GM12878 (cell line): ENCODE measurements around the gene TRIP6. TPM values are rescaled to one million over a fixed set of nuclear protein-coding genes. Genes with fewer than 3 reads are reported as not detected.

Experiments used
- EED ChIP-seq: sonication (generic); IDR thresholded peaks from 2 replicates; pipeline ENCODE4 v1.6.1; 2016; ENCODE audit warnings: antibody characterized with exemption, low read depth
- ESRRA ChIP-seq: IDR thresholded peaks from 2 replicates; pipeline ENCODE4 v1.6.1; 2012; ENCODE audit warnings: mild to moderate bottlenecking, low read length, improper control_type of control experiment
- ETV6 ChIP-seq, 2 experiments: fragments of 450-650 bp in 1 of 2; IDR thresholded peaks in 1 of 2; conservative IDR thresholded peaks in 1 of 2; 2 replicates each; pipeline ENCODE4 v1.6.1; 2014; ENCODE audit warnings: antibody characterized with exemption in 1 of 2, borderline replicate concordance in 1 of 2, low read depth in 1 of 2, mild to moderate bottlenecking in 1 of 2, moderate library complexity in 1 of 2
- FOXK2 ChIP-seq: fragments of 450-650 bp; IDR thresholded peaks from 2 replicates; pipeline ENCODE4 v1.6.1; 2017; ENCODE audit warnings: mild to moderate bottlenecking, moderate library complexity
- MYB ChIP-seq: fragments of 150-350 bp; IDR thresholded peaks from 2 replicates; pipeline ENCODE4 v1.6.1; 2014; ENCODE audit warnings: mild to moderate bottlenecking, low read depth, low read length, borderline replicate concordance
- MYC ChIP-seq: IDR thresholded peaks from 2 replicates; pipeline ENCODE4 v1.6.1; 2011; ENCODE audit warnings: mild to moderate bottlenecking, low read length, moderate library complexity, inconsistent platforms; ENCODE audit not compliant: insufficient read depth, insufficient replicate concordance, insufficient read length, severe bottlenecking
- polyA plus RNA-seq, 11 experiments: library from polyadenylated mRNA; depleted of rRNA in 4 of 11; unstranded in 6 of 11; stranded (reverse) in 5 of 11; fragments of >200 nt; fragmentation: Nextera tagmentation in 4 of 11; fragmentation: Illumina TruSeq in 1 of 11; extraction: Ambion mirVana in 4 of 11; extraction: Trizol in 1 of 11; gene quantifications; 1 replicate in 1 of 11; 2 replicates in 10 of 11; pipeline versions ENCODE4 v1.2.1 to v1.2.3, GENCODE V29; 2011 to 2016; ENCODE audit warnings: inconsistent platforms in 2 of 11, missing spikeins in 2 of 11, low read depth in 1 of 11
- total RNA-seq, 4 experiments: library from RNA; depleted of rRNA in 3 of 4; stranded (reverse); fragments of >200 nt in 3 of 4; fragmentation: Illumina TruSeq in 1 of 4; extraction: Trizol in 1 of 4; gene quantifications; 2 replicates each; pipeline versions ENCODE4 v1.2.1 to v1.2.3, GENCODE V29; 2013 to 2021
- TF ChIP-seq, protein P1 (sequence below): fragments of 450-650 bp; IDR thresholded peaks from 2 replicates; pipeline ENCODE4 v1.6.1; 2016; ENCODE audit warnings: mild to moderate bottlenecking, moderate library complexity, borderline replicate concordance

TRIP6 gene
- total and polyA plus RNA-seq, 10 of the 15 experiments (the other 5 are each of a cell fraction or from before 2014, with no cell fraction given) = 2.5 to 47.4 (median 25.5) TPM

DNA sequence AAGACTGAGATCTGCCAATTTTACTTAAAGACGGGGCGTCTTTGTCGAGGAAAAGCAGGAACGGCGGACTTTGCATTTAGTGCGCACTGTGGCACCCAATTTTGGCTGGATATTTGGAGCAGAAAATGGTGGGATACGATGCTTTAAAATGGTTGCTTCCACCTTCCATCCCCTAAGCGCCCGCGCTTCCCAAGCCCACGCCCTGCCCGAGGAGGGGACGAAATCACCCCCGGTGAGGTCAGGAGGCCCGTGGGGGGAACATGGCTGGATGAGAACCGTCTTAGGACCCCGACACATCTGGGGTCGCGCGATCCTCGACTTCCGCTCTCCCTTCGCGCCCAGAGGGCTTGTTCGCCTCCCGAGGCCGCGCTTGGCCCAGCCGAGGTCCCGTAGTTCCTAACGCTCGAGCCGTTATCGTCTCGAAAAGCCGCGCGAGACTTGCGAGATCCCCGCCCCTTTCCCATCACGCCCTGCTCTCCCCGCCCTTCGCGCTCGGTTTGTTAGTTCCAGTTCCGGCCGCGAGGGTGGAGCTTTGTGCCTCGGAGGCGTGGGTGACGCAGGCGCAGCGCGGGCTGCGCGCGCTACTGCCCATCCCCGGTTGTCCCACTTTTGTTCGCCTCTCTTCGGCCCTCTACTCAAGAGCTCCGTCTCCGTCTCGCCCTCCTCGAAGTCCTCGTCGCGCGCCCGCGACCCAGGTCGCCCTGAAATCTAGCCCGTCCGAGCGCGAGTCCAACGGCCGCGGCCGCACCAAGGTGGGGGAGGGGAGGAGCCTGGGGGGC is 7.6 kb downstream of the TRIP6 start, which contains the start of gene SRRT (continued):
- TF ChIP-seq EED (peak; percentile 39), FOXK2 (no peak; the same call in none of the 2 replicates), ETV6 (conservative IDR thresholded peaks at IDR 0.05 in 1 of 2, IDR thresholded peaks at IDR 0.05 in 1 of 2; ENCODE audit: borderline replicate concordance in 1 of 2, low read depth in 1 of 2) (0 out of 4 replicates have a peak, but pooled peaks of 1 of the 2 experiments have one; percentile 20), MYB (peak; percentile 62), ESRRA (no peak), MYC (no peak)
- TF ChIP-seq, protein P1, sequence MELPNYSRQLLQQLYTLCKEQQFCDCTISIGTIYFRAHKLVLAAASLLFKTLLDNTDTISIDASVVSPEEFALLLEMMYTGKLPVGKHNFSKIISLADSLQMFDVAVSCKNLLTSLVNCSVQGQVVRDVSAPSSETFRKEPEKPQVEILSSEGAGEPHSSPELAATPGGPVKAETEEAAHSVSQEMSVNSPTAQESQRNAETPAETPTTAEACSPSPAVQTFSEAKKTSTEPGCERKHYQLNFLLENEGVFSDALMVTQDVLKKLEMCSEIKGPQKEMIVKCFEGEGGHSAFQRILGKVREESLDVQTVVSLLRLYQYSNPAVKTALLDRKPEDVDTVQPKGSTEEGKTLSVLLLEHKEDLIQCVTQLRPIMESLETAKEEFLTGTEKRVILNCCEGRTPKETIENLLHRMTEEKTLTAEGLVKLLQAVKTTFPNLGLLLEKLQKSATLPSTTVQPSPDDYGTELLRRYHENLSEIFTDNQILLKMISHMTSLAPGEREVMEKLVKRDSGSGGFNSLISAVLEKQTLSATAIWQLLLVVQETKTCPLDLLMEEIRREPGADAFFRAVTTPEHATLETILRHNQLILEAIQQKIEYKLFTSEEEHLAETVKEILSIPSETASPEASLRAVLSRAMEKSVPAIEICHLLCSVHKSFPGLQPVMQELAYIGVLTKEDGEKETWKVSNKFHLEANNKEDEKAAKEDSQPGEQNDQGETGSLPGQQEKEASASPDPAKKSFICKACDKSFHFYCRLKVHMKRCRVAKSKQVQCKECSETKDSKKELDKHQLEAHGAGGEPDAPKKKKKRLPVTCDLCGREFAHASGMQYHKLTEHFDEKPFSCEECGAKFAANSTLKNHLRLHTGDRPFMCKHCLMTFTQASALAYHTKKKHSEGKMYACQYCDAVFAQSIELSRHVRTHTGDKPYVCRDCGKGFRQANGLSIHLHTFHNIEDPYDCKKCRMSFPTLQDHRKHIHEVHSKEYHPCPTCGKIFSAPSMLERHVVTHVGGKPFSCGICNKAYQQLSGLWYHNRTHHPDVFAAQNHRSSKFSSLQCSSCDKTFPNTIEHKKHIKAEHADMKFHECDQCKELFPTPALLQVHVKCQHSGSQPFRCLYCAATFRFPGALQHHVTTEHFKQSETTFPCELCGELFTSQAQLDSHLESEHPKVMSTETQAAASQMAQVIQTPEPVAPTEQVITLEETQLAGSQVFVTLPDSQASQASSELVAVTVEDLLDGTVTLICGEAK = peak; percentile 77
